ENCODE data around the gene PRSS21. TPM values are rescaled to one million over a fixed set of nuclear protein-coding genes. Genes with fewer than 3 reads are reported as not detected.

PRSS21 gene
- total RNA-seq, 1 donor: not detected

Other genes starting within 250 kb of the PRSS21 start
- gene KCTD5, start 134.7 kb upstream of the PRSS21 start, total RNA-seq: 17.7 TPM
- 0.10 TPM for gene PRSS27, start 97.0 kb upstream of the PRSS21 start, total RNA-seq
- 195 TPM for gene SRRM2, start 64.6 kb upstream of the PRSS21 start, total RNA-seq
- gene ELOB, start 40.0 kb upstream of the PRSS21 start, total RNA-seq: 92.6 TPM
- gene PRSS33, start 29.7 kb upstream of the PRSS21 start, total RNA-seq: not detected
- gene PRSS41, start 18.8 kb upstream of the PRSS21 start, total RNA-seq: not detected
- 1.2 TPM for gene ZG16B, start 13.1 kb downstream of the PRSS21 start, total RNA-seq
- gene PRSS22, start 40.9 kb downstream of the PRSS21 start, total RNA-seq: 0.21 TPM
- 8.1 TPM for gene FLYWCH2, start 66.0 kb downstream of the PRSS21 start, total RNA-seq
- 15.7 TPM for gene FLYWCH1, start 94.7 kb downstream of the PRSS21 start, total RNA-seq
- gene KREMEN2, start 147.0 kb downstream of the PRSS21 start, total RNA-seq: not detected
- gene PAQR4, start 152.1 kb downstream of the PRSS21 start, total RNA-seq: 3.1 TPM
- 1.3 TPM for gene PKMYT1, start 163.2 kb downstream of the PRSS21 start, total RNA-seq
- gene CLDN9, start 195.7 kb downstream of the PRSS21 start, total RNA-seq: not detected
- not detected for gene CLDN6, start 200.9 kb downstream of the PRSS21 start, total RNA-seq
- gene TNFRSF12A, start 203.1 kb downstream of the PRSS21 start, total RNA-seq: 8.2 TPM
- 8.2 TPM for gene HCFC1R1, start 206.7 kb downstream of the PRSS21 start, total RNA-seq
- 8.9 TPM for gene THOC6, start 206.8 kb downstream of the PRSS21 start, total RNA-seq
- 0.10 TPM for gene BICDL2, start 219.7 kb downstream of the PRSS21 start, total RNA-seq
- gene MMP25, start 229.3 kb downstream of the PRSS21 start, total RNA-seq: 1.7 TPM
- gene IL32, start 248.4 kb downstream of the PRSS21 start, total RNA-seq: 115 TPM